ENCODE measurements around the gene SMCO3. TPM values are rescaled to one million over a fixed set of nuclear protein-coding genes. Genes with fewer than 3 reads are reported as not detected.
A peak's percentile ranks its signal among the peaks of the same experiment; 100 is the strongest.

Gene SMCO3
- total and polyA plus RNA-seq, 2 of the 8 experiments (the other 6 are each of a cell fraction or from before 2014, with no cell fraction given), result not detected

- TF ChIP-seq, protein P1, sequence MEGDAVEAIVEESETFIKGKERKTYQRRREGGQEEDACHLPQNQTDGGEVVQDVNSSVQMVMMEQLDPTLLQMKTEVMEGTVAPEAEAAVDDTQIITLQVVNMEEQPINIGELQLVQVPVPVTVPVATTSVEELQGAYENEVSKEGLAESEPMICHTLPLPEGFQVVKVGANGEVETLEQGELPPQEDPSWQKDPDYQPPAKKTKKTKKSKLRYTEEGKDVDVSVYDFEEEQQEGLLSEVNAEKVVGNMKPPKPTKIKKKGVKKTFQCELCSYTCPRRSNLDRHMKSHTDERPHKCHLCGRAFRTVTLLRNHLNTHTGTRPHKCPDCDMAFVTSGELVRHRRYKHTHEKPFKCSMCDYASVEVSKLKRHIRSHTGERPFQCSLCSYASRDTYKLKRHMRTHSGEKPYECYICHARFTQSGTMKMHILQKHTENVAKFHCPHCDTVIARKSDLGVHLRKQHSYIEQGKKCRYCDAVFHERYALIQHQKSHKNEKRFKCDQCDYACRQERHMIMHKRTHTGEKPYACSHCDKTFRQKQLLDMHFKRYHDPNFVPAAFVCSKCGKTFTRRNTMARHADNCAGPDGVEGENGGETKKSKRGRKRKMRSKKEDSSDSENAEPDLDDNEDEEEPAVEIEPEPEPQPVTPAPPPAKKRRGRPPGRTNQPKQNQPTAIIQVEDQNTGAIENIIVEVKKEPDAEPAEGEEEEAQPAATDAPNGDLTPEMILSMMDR (IDR thresholded peaks at IDR 0.05; ENCODE audit: control extremely low read depth in 1 of 3, insufficient read depth in 1 of 3, low read depth in 1 of 3, low read length in 3 of 3), result no peak
- TF ChIP-seq MAX (IDR thresholded peaks at IDR 0.05), result no peak
- no peak for TF ChIP-seq EGR1 (IDR thresholded peaks at IDR 0.05; ENCODE audit: borderline replicate concordance, low read depth, low read length)
- TF ChIP-seq SP1 (IDR thresholded peaks at IDR 0.05; ENCODE audit: low read depth, low read length), result no peak
- TF ChIP-seq RAD21 (IDR thresholded peaks at IDR 0.05 in 1 of 2, conservative IDR thresholded peaks at IDR 0.05 in 1 of 2; ENCODE audit: low read depth in 2 of 2, low read length in 2 of 2), result peak in 1 of 2 experiments; percentile 22; a peak in 1 of 4 replicates
- TF ChIP-seq CHD2 (IDR thresholded peaks at IDR 0.05; ENCODE audit: low read length), result no peak
- no peak for TF ChIP-seq FOSL1 (IDR thresholded peaks at IDR 0.05; ENCODE audit: insufficient read depth, low read depth, low read length)
- TF ChIP-seq POLR2AphosphoS5 (IDR thresholded peaks at IDR 0.05; ENCODE audit: low read depth, low read length), result 0 out of 2 replicates have a peak, but pooled peaks have one; percentile 36
- peak; percentile 9 for TF ChIP-seq RBBP5 (IDR thresholded peaks at IDR 0.05; ENCODE audit: borderline replicate concordance, low read depth, low read length)
- TF ChIP-seq, protein P2, sequence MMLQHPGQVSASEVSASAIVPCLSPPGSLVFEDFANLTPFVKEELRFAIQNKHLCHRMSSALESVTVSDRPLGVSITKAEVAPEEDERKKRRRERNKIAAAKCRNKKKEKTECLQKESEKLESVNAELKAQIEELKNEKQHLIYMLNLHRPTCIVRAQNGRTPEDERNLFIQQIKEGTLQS (IDR thresholded peaks at IDR 0.05; ENCODE audit: insufficient read depth, low read depth, low read length), result no peak
- TF ChIP-seq, protein P3, sequence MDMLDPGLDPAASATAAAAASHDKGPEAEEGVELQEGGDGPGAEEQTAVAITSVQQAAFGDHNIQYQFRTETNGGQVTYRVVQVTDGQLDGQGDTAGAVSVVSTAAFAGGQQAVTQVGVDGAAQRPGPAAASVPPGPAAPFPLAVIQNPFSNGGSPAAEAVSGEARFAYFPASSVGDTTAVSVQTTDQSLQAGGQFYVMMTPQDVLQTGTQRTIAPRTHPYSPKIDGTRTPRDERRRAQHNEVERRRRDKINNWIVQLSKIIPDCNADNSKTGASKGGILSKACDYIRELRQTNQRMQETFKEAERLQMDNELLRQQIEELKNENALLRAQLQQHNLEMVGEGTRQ (IDR thresholded peaks at IDR 0.05; ENCODE audit: low read length), result no peak
- TF ChIP-seq POLR2A (IDR thresholded peaks at IDR 0.05; ENCODE audit: control extremely low read depth in 1 of 2, low read depth in 2 of 2, low read length in 2 of 2), result no peak
- TF ChIP-seq PHF8 (conservative IDR thresholded peaks at IDR 0.05; ENCODE audit: low read depth, low read length), result no peak
- no peak for TF ChIP-seq TAF1 (IDR thresholded peaks at IDR 0.05; ENCODE audit: low read depth, low read length)
- peak; percentile 74 for TF ChIP-seq ASH2L (IDR thresholded peaks at IDR 0.05; ENCODE audit: low read length)
Observed at GRCh38 chr12:14774906-14775635, 38.9 kb downstream of the SMCO3 start (continued).

Measured in H1 (cell line).